SK-MEL-5 (cell line): ENCODE measurements around the gene CRY2. TPM values are rescaled to one million over a fixed set of nuclear protein-coding genes. Genes with fewer than 3 reads are reported as not detected.
"Not testable (repeated sequence)": the region's sequence is repeated elsewhere in the genome, so short reads cannot be mapped to it uniquely, and the experiment has no call there.

ENCODE experiments used
- DNase-seq: peaks from one replicate; pipeline ENCODE4 v3.0.0-alpha.2; 2016; ENCODE audit warnings: low read depth, low spot score
- in situ Hi-C: cut with HindIII; loops from 2 replicates; pipeline ENCODE4 v1.10.0; 2016; ENCODE audit warnings: low sequenced_read_pairs, high pct_unique_total_duplicates, low pct_unique_long_range_greater_than_20kb
- total RNA-seq: library from RNA; depleted of rRNA; stranded (reverse); fragments of >200 nt; shearing (Covaris generic); gene quantifications from 2 replicates; pipeline ENCODE4 v1.2.3, GENCODE V29; 2014

The CRY2 gene
- total RNA-seq, 1 experiment from 2014 or later = 5.4 TPM

DNA sequence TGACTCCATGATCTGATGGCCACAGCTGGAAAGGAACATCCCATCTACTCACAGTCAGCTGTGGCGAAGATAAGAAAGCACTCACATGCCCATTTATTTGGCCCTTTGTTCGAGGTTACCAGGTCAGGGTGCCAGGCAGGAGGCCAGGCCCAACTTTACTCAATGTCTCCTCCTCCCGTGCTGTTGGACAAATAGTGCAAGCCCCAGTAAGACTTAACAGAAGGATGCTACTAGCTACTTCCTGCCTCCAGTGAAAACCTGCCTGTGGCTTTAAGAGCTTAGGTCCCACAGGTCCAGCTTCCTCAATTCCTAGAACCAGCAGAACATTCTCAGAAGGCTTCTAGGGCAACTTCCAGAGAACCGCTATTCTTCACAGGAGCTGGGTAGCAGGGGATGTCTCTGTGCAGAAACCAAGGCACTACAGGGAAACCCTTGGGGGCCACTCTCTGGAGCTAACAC, 12.9 kb upstream of the CRY2 start:
- DNase-seq = no peak

DNA sequence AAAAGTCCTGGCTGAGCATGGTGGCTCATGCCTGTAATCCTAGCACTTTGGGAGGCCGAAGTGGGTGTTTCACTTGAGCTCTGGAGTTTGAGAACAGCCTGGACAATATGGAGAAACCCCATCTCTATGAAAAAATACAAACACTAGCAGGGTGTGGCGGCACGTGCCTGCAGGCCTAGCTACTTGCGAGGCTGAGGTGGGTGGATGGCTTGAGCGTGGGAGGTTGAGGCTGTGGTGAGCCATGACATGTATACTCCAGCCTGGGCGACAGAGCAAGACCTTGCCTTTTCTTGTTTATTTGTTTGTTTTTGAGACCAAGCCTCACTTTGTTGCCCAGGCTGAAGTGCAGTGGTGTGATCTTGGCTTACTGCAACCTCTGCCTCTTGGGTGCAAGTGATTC, 8.1 kb upstream of the CRY2 start:
- no peak for DNase-seq
- in situ Hi-C loops = no loop called here

More for the DNA sequence above, 12.9 kb upstream of the CRY2 start:
- in situ Hi-C loops = no loop called here

DNA sequence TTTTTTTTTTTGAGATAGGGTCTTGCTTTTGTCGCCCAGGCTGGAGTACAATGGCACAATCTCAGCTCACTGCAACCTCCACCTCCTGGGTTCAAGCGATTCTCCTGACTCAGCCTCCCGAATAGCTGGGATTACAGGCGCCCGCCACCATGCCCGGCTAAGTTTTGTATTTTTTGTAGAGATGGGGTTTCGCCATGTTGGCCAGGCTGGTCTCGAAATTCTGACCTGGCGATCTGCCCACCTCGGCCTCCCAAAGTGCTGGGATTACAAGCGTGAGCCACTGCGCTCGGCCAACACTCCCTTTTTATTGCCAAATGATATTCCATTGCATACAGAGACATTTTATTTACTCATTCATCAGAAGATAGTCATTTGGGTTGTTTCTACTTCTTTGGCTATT, 7.0 kb upstream of the CRY2 start:
- DNase-seq, in situ Hi-C loops: not testable (repeated sequence)

GRCh38 chr11:45843158-45843924, 3.9 kb upstream of the CRY2 start:
- DNase-seq = peak; percentile 89
- in situ Hi-C loops = no loop called here

DNA sequence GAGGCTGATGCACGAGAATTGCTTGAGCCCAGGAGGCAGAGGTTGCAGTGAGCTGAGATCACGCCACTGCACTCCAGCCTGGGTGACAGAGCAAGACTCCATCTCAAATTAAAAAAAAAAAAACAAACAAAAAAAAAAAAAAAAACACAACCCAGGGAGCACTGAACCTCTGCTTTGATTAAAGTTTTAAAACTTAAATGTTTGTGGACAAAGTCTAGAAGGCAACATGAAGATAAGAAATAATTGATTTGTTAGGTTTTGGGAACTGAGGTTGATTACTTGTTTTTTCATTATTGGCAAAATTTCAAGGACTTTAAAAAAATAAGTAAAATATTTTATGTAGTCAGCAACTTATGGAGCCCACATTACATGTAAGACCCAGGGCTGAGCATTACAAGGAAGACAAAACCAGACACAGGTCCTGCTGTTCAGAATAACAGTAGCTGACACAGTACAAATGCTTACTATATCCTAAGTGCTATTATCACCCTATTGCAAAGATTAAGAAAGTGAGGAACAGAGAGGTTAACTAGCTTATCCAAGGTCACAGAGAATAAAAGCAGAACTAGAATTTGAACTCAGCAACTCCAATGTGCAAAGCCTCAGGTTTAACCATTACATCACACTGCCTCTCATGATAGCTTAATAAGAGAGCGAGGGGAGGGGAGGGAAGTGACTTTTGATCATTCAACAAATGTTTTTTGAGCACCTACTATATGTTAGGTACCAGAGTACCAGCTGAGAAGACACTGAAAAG, 2.3 kb upstream of the CRY2 start:
- in situ Hi-C loops = no loop called here
- DNase-seq = no peak

DNA sequence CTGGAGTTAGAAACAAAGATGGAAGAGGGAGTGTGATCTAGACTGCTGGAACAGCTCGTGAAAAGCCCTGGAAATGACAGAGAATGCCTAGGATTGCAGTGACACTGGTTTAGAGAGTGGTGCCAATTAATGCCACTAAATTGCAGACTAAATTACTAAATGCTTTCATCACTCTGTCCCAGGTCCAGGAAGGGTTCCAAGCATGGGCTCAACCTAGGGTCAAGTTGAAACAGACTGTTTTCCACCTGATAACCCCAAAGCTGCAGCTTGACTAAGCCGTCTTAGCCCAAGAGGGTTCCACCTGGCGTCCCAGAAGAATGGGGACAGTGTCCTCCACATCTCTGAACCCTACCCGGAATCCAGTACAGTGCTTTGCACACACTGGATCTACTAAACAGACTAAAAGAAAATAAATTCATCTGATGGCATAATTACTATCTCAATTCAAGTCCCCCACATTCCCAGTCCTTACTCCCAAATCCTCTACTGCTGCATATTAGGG, 1.1 kb upstream of the CRY2 start:
- in situ Hi-C loops = no loop called here
- no peak for DNase-seq

DNA sequence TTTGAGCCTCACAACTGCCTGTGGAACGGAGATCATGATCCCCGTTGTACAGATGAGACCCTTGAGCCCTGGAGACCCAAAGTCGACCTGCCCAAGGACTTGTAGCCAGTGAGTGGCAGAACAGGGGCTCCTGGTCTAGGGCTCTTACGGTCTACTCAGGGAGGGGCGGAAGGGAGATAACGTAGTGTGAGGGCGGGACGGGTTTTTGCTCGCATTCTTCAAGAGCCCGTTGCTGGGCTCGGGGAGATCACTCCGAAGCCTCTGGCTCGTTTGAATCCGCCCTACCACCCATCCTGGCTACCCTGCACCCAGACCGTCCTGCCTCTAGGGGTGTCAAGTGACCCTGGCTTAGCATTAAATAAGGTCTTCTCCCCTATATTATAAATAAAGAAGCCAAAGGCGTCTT, 639 bp downstream of the CRY2 start:
- peak; percentile 45 for DNase-seq
- in situ Hi-C loops = no loop called here

DNA sequence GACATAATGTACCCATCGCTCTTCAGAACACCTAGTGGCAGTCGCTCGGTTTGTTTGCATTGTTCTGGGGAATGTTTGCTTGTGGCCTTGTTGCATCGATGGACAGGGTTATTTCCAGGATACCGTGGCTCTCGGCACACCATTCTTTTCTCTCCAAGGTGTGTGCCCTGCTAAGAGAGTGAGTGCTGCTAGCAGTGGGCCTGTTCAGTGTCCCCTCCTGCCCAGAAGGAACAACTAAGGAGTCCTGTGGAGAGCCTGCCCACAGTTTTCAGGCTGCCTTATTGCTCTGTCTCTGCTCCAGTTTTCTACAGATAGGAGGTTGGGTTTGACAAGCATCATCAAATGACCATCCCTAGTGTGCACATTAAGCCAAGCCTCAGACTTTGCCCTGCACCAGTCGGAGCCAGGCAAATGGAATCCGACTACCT, 1.4 kb downstream of the CRY2 start:
- in situ Hi-C loops = no loop called here
- no peak for DNase-seq

DNA sequence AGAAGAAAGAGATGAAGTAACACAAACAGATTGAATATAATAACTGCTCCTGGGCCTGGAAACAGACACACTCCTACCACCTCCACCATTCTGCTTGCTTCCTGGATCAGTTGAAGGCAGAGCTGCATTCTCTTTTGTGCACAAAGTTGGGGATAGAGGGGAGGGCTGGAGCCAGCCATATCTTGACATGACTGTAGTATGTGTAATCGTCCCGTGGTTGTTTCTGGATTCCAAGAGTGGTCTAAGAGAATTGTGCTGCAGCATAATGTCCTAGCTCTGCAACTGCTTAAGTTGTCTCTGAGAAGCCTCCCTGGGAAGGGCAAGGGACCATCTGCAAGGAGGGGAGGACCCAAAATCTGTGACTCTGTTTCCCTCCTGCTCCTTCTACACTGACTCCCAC, 3.2 kb downstream of the CRY2 start:
- in situ Hi-C loops = no loop called here
- no peak for DNase-seq

DNA sequence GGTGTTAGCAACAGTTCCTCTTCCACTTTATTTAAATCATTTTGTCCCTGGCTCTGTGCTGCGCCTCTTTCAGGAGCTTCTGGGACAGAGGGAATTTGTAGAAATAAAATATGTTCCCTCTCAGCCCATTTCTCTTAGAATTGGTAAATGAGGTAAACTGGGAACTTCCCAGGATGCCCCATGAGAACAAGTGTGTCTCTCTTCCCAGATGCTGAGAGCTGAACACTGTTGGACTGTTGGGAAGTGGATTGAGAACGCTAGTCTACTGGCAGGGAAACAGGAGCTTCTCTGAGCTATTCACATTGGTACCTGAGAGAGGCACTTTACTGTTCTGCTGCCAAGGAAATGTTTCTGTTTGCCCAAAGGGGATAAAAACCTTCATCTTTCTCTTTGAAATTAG, 4.0 kb downstream of the CRY2 start:
- in situ Hi-C loops = no loop called here
- DNase-seq = no peak

- in situ Hi-C loops = no loop called here
- DNase-seq = peak; percentile 6
Observed at GRCh38 chr11:45852018-45852711, 4.9 kb downstream of the CRY2 start.

- in situ Hi-C loops = no loop called here
- peak; percentile 14 for DNase-seq
Observed at GRCh38 chr11:45852712-45853101, 5.4 kb downstream of the CRY2 start.

DNA sequence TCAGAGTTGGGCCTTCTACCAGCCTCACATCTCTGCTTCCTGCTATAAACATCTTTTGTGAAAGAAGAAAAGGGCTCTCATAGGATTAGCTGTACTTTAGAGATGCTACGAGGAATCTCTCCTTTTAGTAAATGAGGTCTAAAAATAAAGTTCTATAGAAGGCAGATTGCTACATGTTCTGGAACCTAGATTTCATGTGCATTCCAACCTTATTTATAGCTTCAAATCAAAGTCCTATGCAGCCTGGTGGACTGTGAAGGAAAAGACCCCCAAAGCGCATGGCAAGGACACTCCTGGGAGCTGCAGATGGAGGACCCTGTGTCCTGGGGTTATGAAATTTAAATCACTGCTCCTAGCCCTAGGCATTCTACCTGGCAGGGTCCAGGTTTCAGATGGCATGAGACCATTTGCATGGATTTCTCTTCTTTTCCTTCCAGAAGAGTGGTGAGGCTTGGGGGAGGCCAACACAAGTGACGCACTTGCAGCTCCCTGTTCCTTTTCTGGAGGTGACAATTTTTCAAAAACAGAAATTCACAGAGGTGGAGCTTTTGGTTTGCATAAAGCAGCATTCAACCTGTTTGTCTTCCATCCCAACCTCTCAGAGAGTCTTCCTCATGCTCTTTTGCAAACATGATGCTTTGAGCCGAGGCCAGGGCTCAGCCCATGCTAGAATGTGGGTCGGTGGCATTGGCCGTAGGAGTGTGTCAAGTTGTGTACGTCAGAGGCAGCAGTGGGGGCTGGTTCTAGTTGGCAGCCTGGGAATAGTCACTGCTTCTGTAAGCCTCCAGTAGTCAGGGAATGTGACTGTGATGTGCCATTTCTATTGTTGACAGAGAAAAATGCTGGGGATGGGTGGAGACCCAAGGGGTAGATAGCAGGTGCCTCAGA, 6.3 kb downstream of the CRY2 start:
- in situ Hi-C loops = no loop called here
- DNase-seq = no peak

GRCh38 chr11:45855308-45855707, 8.0 kb downstream of the CRY2 start:
- in situ Hi-C loops = no loop called here
- DNase-seq = no peak

GRCh38 chr11:45856044-45856468, 8.8 kb downstream of the CRY2 start:
- DNase-seq = no peak
- in situ Hi-C loops = no loop called here

DNA sequence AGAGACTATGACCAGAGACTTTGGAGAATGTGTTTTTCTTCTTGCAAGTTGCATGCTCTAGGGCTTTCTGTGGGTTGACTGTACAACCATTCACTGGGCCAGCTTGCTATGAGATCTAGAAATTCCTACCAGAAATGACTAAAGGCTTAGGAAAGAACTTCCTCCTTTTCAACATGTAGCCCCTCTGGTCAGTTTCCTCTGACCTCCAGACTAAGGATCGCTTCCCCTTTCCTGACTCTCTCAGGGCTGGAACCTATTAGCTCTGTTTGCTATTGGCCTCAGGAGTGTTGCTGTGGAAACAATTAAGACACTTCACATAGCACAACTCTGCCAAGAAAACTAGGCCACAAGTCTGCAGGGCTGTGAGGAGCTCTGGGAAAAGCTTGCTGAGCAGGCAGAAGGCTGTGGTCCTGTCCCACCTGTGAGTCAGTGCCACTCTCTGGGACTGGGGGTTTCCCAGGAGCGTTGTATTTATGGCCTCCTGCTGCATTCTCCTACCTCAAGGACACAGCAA, 10.7 kb downstream of the CRY2 start:
- no peak for DNase-seq
- in situ Hi-C loops = no loop called here

DNA sequence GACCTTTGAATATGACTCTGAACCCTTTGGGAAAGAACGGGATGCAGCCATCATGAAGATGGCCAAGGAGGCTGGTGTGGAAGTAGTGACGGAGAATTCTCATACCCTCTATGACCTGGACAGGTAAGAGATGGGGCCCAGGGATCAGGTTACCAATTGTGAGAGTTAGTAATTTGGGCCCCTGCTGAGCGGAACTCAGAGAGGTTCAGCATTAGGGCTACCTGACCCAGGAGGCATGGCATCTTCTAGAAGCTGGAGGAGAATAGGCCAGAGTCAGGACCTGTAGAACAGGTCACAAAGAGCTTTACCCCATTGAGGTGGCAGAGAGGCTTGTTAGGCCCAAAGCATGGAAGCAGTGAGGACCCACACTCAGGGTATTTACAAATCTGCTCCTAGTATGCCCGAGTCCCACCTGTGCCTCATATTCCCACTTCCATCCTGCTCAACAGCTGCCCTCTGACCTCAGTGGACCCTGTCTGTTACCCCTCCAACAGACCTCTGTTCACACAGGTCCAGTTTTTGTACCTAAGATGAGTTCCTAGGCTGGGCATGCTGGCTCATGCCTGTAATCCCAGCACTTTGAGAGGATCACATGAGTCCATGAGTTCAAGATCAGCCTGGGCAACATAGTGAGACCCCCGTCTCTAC, 11.6 kb downstream of the CRY2 start:
- no peak for DNase-seq
- in situ Hi-C loops = no loop called here
